GM21515 (cell line): ENCODE data around the gene INO80.

ENCODE experiments used
- ATAC-seq: cut with Tn5 transposase; IDR thresholded peaks from one replicate; pipeline ENCODE4 v1.9.1; 2021; ENCODE audit not compliant: unreplicated experiment

The INO80 gene

GRCh38 chr15:40931300-40932142 lies 184.6 kb downstream of the INO80 start:
- ATAC-seq, result no peak

GRCh38 chr15:40930430-40931299 lies 185.4 kb downstream of the INO80 start:
- no peak for ATAC-seq

- no peak for ATAC-seq
Observed at GRCh38 chr15:40929660-40930429, 186.2 kb downstream of the INO80 start.
